Measurements from ENCODE around the gene CENPO. TPM values are rescaled to one million over a fixed set of nuclear protein-coding genes. Genes with fewer than 3 reads are reported as not detected.

CENPO gene
- 22.7 and 25.2 TPM in 2 replicates for total RNA-seq (2014; rRNA removed; shearing (Covaris generic))
- 35.0 and 53.1 TPM in 2 replicates for polyA plus RNA-seq (2014; cell fraction: nucleus; rRNA removed)

- DNase-seq (ENCODE audit: extremely low read depth, low read depth), result peak; percentile 97
Observed at GRCh38 chr2:24792874-24793760, at the start of gene CENPO, which contains the start of gene PTRHD1. TSS of gene CENPO (plus strand) at chr2:24793425. CDS start at chr2:24793920, 495 bp downstream. TSS of gene PTRHD1 (minus strand) at chr2:24793391. CDS start at chr2:24793377, 14 bp downstream.

GRCh38 chr2:24743924-24744323, 49.3 kb upstream of the CENPO start:
- no peak for DNase-seq (ENCODE audit: extremely low read depth, low read depth)

- DNase-seq (ENCODE audit: extremely low read depth, low read depth), result no peak
Observed at GRCh38 chr2:24744356-24744755, 48.9 kb upstream of the CENPO start.

- no peak for DNase-seq (ENCODE audit: extremely low read depth, low read depth)
Observed at GRCh38 chr2:24745825-24746224, 47.4 kb upstream of the CENPO start.

GRCh38 chr2:24747299-24747698, 45.9 kb upstream of the CENPO start:
- DNase-seq (ENCODE audit: extremely low read depth, low read depth), result no peak

GRCh38 chr2:24749069-24749691, 44.0 kb upstream of the CENPO start:
- DNase-seq (ENCODE audit: extremely low read depth, low read depth), result no peak

GRCh38 chr2:24754985-24755705, 38.1 kb upstream of the CENPO start:
- DNase-seq (ENCODE audit: extremely low read depth, low read depth), result no peak

- DNase-seq (ENCODE audit: extremely low read depth, low read depth), result no peak
Observed at GRCh38 chr2:24756789-24757188, 36.4 kb upstream of the CENPO start.

- no peak for DNase-seq (ENCODE audit: extremely low read depth, low read depth)
Observed at GRCh38 chr2:24761866-24762265, 31.4 kb upstream of the CENPO start.

- no peak for DNase-seq (ENCODE audit: extremely low read depth, low read depth)
Observed at GRCh38 chr2:24762518-24762917, 30.7 kb upstream of the CENPO start.

GRCh38 chr2:24763843-24764242, 29.4 kb upstream of the CENPO start:
- DNase-seq (ENCODE audit: extremely low read depth, low read depth), result no peak

- DNase-seq (ENCODE audit: extremely low read depth, low read depth), result no peak
Observed at GRCh38 chr2:24766609-24767008, 26.6 kb upstream of the CENPO start.

- no peak for DNase-seq (ENCODE audit: extremely low read depth, low read depth)
Observed at GRCh38 chr2:24768013-24768412, 25.2 kb upstream of the CENPO start.

GRCh38 chr2:24768601-24769000, 24.6 kb upstream of the CENPO start:
- DNase-seq (ENCODE audit: extremely low read depth, low read depth), result no peak

GRCh38 chr2:24771061-24771460, 22.2 kb upstream of the CENPO start:
- no peak for DNase-seq (ENCODE audit: extremely low read depth, low read depth)

- DNase-seq (ENCODE audit: extremely low read depth, low read depth), result no peak
Observed at GRCh38 chr2:24771764-24772586, 21.2 kb upstream of the CENPO start.

- DNase-seq (ENCODE audit: extremely low read depth, low read depth), result no peak
Observed at GRCh38 chr2:24774373-24774772, 18.9 kb upstream of the CENPO start.

- no peak for DNase-seq (ENCODE audit: extremely low read depth, low read depth)
Observed at GRCh38 chr2:24779116-24779515, 14.1 kb upstream of the CENPO start.

GRCh38 chr2:24783641-24784040, 9.6 kb upstream of the CENPO start:
- DNase-seq (ENCODE audit: extremely low read depth, low read depth), result no peak

GRCh38 chr2:24785671-24786321, 7.4 kb upstream of the CENPO start:
- no peak for DNase-seq (ENCODE audit: extremely low read depth, low read depth)

Measured in NCI-H460 (cell line).